Neuron (in vitro differentiated cells): ENCODE results near the gene SLC2A8.

Experiments used
- H2AFZ ChIP-seq: one replicate; pipeline ENCODE4 v1.6.1; 2013; ENCODE audit warnings: low read depth, mild to moderate bottlenecking, inconsistent platforms, low read length, moderate library complexity
- H3K27me3 ChIP-seq: one replicate; pipeline ENCODE4 v1.6.1; 2013; ENCODE audit warnings: low read length; ENCODE audit not compliant: insufficient read depth
- H3K36me3 ChIP-seq: one replicate; pipeline ENCODE4 v1.6.1; 2013; ENCODE audit warnings: low read length; ENCODE audit not compliant: insufficient read depth
- H3K4me1 ChIP-seq: one replicate; pipeline ENCODE4 v1.6.1; 2013; ENCODE audit warnings: low read length; ENCODE audit not compliant: insufficient read depth
- H3K4me3 ChIP-seq: 2 replicates; pipeline ENCODE4 v1.5.1; 2013; ENCODE audit warnings: mild to moderate bottlenecking, low read length, moderate library complexity
- H3K9me3 ChIP-seq: one replicate; pipeline ENCODE4 v1.6.1; 2013; ENCODE audit warnings: low read length

The SLC2A8 gene

DNA sequence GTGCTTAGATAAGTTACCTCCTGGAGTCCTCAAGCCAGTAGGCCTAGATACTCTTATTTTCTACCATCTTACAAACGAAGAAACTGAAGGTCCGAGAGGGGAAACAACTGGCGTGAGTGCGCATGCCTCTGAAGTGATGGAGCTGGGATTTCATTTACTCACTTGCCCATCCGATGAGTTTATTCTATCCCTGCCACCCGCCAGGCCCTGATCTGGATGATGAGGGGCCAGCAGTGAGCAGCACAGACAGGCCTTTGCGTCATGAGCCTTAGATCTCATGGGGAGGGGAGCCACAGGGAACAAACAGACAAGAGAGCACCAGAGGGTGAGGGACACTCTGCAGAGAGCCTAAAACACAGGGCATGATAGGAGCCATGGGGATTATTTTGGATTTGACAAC is 34.1 kb upstream of the SLC2A8 start:
- Histone ChIP-seq H2AFZ (no peak overlapping the region), H3K4me1 (peaks cover 9% of the 10 kb centered on the region), H3K9me3 (no peaks in the 10 kb centered on the region), H3K4me3 (no peak overlapping the region), H3K27me3 (no peaks in the 10 kb centered on the region), H3K36me3 (peaks cover 7% of the 10 kb centered on the region)

DNA sequence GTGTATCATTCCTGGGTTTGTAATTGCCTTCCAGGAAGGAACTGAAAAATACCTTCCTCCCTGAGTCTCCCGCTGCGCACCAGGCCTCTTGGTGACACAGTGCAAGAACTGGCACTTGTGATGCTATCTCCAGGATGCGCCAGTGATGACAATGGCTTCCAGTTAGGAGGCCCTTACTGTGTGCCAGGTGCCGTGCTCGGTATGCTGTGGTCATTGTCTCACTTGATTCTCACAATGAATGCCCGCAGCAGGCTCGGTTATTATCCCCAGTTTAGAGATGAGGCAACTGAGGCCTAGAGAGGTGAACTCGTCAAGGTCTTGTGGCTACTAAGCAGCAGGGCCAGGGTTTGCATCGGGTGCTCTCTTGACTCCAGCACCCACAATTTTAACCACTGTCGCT is 31.5 kb upstream of the SLC2A8 start:
- Histone ChIP-seq H3K9me3 (no peaks in the 10 kb centered on the region), H3K4me3 (no peak overlapping the region), H3K4me1 (peaks cover 9% of the 10 kb centered on the region), H3K36me3 (peaks cover 3% of the 10 kb centered on the region), H2AFZ (no peak overlapping the region), H3K27me3 (no peaks in the 10 kb centered on the region)

DNA sequence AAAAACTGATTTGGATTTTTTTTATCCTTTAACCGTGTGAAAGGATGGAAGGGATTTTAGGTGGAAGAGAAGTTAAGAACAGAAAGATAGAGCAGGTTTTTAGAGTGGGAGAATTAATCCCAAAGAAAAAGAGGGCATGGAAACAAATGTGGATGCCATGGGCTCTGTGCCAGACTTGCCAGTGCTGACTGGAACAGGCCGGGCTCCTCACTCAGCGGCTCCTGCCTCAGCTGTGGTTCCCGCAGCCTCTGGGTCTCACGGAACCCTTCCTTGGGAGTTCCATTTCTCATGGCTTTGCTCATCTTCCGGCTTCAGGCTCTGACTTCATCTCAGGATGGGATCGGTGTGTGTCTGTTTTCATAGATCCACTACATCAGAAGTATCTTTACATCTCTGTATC is 30.4 kb upstream of the SLC2A8 start:
- Histone ChIP-seq H3K4me1 (peaks cover 9% of the 10 kb centered on the region), H3K4me3 (no peak overlapping the region), H3K9me3 (no peaks in the 10 kb centered on the region), H2AFZ (no peak overlapping the region), H3K27me3 (no peaks in the 10 kb centered on the region), H3K36me3 (peaks cover 3% of the 10 kb centered on the region)

DNA sequence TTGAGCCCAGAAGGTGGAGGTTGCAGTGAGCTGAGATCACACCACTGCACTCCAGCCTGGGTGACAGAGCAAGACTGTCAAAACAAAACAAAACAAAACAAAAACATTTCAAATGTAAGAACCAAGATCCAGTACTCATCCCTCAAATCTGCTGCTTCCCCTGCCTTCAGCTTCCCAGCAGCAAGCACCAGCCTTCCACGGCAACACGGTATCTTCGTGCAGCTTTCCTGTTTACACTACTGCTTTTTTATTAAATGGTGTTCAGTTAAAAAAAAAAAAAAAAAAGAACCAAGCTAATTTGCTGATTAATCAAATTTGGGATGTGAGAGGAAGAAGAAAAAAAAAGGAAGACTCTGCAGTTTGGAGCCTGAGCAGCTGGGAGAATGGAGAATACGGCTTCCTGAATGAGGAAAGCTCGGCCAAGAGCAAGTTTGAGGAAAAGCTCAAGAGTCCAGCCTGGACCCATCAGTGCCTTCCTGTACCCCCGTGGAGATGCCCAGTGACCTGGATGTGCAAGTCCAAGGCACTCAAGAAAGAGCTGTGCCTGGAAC is 28.0 kb upstream of the SLC2A8 start:
- H3K4me1 ChIP-seq: peaks cover 5% of the 10 kb centered on the region
- H3K9me3 ChIP-seq: no peaks in the 10 kb centered on the region
- H3K4me3 ChIP-seq: no peak overlapping the region
- H3K27me3 ChIP-seq: no peaks in the 10 kb centered on the region
- peaks cover 3% of the 10 kb centered on the region for H3K36me3 ChIP-seq
- no peak overlapping the region for H2AFZ ChIP-seq

DNA sequence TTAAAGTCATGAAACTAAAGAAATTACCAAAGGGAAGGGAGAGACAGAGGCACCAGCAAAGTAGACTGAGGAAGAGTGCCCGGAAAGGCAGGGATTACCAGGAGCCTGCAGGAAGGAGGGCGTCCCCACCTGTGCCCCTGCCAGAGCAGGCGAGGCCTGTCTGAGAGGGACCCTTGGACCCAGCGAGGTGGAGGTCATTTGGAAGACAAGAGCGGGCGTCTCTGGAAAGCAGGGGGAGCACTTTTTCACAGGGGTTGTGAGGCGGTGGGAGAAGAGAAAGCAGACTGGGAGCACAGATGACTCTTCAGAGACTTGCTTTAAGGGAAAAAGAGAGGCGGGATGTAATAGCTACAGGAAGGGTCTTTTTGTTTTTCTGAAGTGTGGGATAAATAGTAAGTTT is 27.5 kb upstream of the SLC2A8 start:
- no peak overlapping the region for H2AFZ ChIP-seq
- H3K36me3 ChIP-seq: peaks cover 3% of the 10 kb centered on the region
- H3K9me3 ChIP-seq: no peaks in the 10 kb centered on the region
- no peak overlapping the region for H3K4me3 ChIP-seq
- H3K4me1 ChIP-seq: peaks cover 2% of the 10 kb centered on the region
- H3K27me3 ChIP-seq: no peaks in the 10 kb centered on the region

DNA sequence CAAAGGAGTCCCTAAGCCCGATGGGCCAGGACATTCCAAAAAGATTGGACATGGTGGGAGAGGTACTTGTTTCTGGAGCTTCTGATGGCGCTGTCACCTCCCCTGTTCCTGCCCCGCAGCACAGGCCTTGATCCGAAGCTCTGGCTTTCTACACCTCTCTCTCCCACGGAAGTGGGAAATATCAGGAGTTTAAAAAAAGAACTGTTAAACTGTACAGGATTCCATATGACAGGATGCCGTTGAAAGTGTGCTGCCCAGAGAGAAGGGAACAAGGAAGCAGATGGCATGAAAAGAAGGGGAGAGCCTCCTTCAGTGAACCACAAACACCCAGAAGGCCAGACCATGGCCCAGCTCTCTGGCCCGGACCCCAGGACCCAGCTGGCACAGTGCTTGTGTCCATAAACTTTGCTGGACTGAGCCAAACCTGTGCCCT is 26.8 kb upstream of the SLC2A8 start:
- Histone ChIP-seq H2AFZ (no peak overlapping the region), H3K36me3 (no peaks in the 10 kb centered on the region), H3K9me3 (no peaks in the 10 kb centered on the region), H3K4me3 (no peak overlapping the region), H3K4me1 (no peaks in the 10 kb centered on the region), H3K27me3 (no peaks in the 10 kb centered on the region)

DNA sequence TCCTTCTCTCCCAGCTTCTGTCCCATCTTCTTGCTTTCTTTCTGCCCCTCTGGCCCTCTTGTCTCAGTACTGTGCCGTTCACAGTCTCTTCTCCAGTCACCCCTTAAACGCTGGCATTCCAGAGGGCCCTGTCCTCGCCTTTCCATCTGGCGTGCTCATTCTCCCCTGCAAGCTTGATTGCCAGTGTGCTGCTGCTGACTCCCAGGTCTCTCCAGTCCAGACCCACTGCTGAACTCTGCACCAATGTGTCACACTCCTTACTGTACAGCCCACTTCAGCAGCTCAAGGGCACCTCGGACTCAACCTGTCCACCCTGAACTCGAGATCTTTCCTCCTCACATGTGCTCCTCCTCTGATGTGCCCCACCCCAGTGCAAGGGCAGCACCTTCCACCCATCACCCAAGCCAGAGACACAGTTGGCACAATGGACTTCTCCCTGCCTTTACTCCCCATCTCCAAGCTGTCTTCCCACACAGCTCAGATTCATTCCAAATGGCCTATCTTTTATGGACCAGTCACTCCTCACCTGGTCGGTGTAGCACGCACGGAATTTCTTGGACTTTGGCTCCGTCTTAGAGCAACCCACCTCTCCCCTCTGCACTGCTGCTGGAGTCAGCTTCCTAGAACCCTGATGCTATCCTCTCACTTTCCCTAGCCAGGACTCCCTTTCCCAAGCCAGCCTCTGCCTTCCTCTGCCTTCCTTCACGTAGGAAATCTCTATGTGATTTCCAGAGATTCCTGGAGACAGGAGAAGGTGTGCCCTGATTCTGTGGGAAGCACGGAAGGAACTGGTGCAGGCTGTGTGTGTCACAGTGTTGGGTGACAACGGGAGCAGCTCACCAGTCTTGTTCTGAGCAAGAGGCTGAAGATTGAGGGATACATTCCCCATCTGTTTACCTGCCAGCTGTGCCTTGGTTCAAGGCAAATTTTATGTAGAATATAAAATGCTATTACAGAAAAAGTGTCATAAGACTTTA is 26.0 kb upstream of the SLC2A8 start:
- H2AFZ ChIP-seq: no peak overlapping the region
- no peaks in the 10 kb centered on the region for H3K4me1 ChIP-seq
- no peak overlapping the region for H3K4me3 ChIP-seq
- no peaks in the 10 kb centered on the region for H3K27me3 ChIP-seq
- no peaks in the 10 kb centered on the region for H3K9me3 ChIP-seq
- H3K36me3 ChIP-seq: no peaks in the 10 kb centered on the region

DNA sequence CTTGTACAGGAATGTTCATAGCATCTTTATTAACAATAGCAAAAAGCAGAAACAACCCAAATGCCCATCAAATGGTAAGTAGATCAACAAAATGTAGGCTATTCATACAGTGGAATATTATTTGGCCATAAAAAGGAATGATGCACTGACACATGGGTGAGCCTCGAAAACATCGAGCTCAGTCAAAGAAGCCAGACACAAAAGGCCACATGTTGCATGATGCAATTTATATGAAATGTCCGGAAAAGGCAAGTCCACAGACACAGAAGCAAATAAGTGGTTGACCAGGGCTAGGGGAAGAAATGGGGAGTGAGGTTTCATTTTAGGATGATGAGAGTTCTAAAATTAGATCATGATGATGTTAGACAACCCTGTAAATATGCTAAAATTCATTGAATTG is 16.5 kb upstream of the SLC2A8 start:
- H3K27me3 ChIP-seq: no peaks in the 10 kb centered on the region
- H3K4me3 ChIP-seq: no peak overlapping the region
- H3K4me1 ChIP-seq: no peaks in the 10 kb centered on the region
- H3K9me3 ChIP-seq: no peaks in the 10 kb centered on the region
- no peak overlapping the region for H2AFZ ChIP-seq
- no peaks in the 10 kb centered on the region for H3K36me3 ChIP-seq

DNA sequence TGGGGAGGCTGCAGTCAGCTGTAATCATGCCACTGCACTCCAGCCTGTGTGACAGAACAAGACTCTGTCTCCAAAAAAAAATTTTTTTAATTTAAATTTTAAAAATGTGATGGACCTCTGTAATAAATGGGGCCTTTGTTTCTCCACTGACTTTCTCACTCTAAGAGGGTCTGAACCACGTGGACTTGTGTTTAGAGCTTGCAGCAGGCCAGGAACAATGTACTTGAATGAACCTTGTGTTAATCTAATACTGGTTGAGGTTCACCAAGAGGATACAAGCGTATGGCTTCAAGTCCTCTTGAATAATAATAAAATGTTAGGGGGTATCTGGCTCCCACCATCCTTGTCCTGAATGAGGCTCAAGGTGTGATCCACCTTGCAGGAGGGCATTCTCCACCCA is 14.4 kb upstream of the SLC2A8 start:
- H3K4me1 ChIP-seq: peaks cover 3% of the 10 kb centered on the region
- no peaks in the 10 kb centered on the region for H3K36me3 ChIP-seq
- no peaks in the 10 kb centered on the region for H3K27me3 ChIP-seq
- no peak overlapping the region for H2AFZ ChIP-seq
- H3K9me3 ChIP-seq: no peaks in the 10 kb centered on the region
- H3K4me3 ChIP-seq: no peak overlapping the region

DNA sequence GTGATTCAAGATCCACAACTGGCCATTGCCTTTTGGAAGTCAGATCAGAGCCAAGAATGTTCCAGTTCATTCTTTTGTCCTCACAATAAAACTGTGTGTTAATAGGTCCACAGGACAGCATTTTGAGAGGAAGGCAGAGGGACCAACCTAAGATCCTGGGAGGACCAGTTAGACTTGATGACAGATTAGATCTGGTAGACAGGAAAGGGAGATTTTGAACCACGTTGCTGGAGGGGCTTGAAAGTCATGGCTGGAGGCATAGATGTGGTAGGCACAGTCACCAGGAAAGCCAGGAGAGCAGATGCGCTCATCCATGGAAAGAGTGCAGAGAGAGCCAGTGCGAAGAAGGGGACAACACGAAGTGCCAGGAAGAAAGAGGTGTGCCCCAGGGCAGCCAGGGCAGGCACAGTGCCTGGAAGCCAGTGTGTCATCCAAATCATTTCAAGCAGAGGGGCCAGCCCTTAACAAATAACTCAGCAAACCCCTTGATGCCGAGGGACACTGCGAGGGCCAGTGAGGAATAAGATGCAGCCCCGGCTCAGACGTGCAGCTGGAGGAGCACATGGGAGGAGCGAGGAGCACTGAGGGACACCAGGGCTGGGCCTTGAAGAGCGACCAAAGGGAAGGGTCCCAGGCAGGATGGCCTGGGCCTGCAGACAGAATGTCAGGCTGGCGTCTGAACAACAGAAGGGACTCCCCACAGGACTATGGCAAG is 12.8 kb upstream of the SLC2A8 start:
- no peaks in the 10 kb centered on the region for H3K27me3 ChIP-seq
- no peaks in the 10 kb centered on the region for H3K36me3 ChIP-seq
- no peaks in the 10 kb centered on the region for H3K9me3 ChIP-seq
- no peak overlapping the region for H2AFZ ChIP-seq
- no peak overlapping the region for H3K4me3 ChIP-seq
- peaks cover 18% of the 10 kb centered on the region for H3K4me1 ChIP-seq

DNA sequence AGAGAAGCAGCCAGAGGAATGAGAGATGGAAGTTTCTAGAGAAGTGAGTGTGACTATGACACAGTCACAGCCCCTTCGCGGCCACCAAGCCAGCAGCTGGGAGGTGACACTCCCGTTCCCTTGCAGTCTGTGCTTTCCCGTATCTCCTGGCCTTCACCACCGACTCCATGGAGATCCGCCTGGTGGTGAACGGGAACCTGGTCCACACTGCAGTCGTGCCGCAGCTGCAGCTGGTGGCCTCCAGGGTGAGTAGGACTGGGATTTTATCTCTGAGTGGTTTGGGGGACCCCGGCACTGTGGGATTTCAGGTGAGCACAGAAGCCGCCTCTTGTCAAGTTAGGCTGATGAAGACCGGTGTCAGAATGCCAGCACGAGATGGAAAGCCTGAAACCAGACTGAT is 12.1 kb upstream of the SLC2A8 start:
- peaks cover 25% of the 10 kb centered on the region for H3K4me1 ChIP-seq
- no peaks in the 10 kb centered on the region for H3K36me3 ChIP-seq
- no peak overlapping the region for H3K4me3 ChIP-seq
- H3K27me3 ChIP-seq: no peaks in the 10 kb centered on the region
- H2AFZ ChIP-seq: no peak overlapping the region
- no peaks in the 10 kb centered on the region for H3K9me3 ChIP-seq

DNA sequence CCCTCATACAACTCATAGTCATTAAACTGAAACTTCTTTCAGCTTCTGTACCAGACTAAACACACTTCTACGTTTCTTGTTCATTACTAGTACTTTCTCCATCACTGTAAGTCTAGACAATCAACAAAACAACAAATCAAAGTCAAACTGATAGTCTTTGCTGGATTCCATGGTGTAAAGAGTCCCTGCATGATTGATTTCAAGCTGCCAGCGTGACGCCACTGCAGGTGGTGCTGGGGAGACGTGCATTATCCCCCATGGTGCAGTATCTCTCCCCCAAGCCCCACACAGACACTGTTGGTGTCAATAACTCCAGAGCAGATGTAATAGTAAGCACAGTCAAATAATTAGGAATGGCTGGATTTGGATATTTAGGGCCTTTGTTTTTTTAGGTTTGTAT is 10.7 kb upstream of the SLC2A8 start:
- no peaks in the 10 kb centered on the region for H3K36me3 ChIP-seq
- H3K9me3 ChIP-seq: no peaks in the 10 kb centered on the region
- H3K27me3 ChIP-seq: no peaks in the 10 kb centered on the region
- H3K4me1 ChIP-seq: peaks cover 35% of the 10 kb centered on the region
- H3K4me3 ChIP-seq: no peak overlapping the region
- H2AFZ ChIP-seq: no peak overlapping the region

DNA sequence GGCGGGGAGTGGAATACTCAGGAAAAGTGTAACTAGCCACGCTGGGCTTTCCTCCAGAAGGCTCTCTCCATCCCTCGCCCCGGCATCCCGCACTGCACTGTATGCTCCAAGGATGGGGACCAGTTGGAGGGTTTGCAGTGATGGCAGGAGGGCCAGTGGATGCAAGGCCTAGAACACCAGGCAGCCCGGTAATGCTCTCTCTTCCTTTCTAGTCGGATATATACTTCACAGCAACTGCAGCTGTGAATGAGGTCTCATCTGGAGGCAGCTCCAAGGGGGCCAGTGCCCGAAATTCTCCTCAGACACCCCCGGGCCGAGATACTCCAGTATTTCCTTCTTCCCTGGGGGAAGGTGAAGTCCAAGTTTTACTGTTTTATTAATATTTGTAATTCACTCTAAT is 10.0 kb upstream of the SLC2A8 start:
- peaks cover 35% of the 10 kb centered on the region for H3K4me1 ChIP-seq
- H3K36me3 ChIP-seq: no peaks in the 10 kb centered on the region
- H3K27me3 ChIP-seq: no peaks in the 10 kb centered on the region
- H3K4me3 ChIP-seq: no peak overlapping the region
- H3K9me3 ChIP-seq: no peaks in the 10 kb centered on the region
- H2AFZ ChIP-seq: no peak overlapping the region
